HCT116 (cell line): ENCODE measurements around the gene CDK2. TPM values are rescaled to one million over a fixed set of nuclear protein-coding genes. Genes with fewer than 3 reads are reported as not detected.

ENCODE experiments used
- ATAC-seq: fragments of 200-7000 bp; cut with Tn5 transposase; 2 replicates; pipeline ENCODE4 v1.9.1; 2020; ENCODE audit warnings: mild to moderate bottlenecking, moderate library complexity
- BruUV-seq: library from RNA; stranded (reverse); fragments of 400-500 nt; replicated peaks from 2 replicates; lab custom pipeline; 2021; lab: Mats Ljungman, UMichigan
- CTCF ChIA-PET: fragments of 300-600 bp; sonication (Branson Sonifier 250); formaldehyde crosslinking; loops from one replicate; lab custom pipeline; 2021; ENCODE audit warnings: antibody characterized with exemption; lab: Charles Lee
- POLR2A ChIA-PET: fragments of 300-600, 350-600 bp; sonication (Branson Sonifier 250); formaldehyde crosslinking; loops from one replicate; lab custom pipeline; 2021; ENCODE audit warnings: antibody characterized with exemption; lab: Charles Lee
- RAD21 ChIA-PET, 2 experiments: fragments of 300-600 bp; sonication (Branson Sonifier 250); formaldehyde crosslinking; loops; one replicate each; lab custom pipeline; 2023; ENCODE audit warnings: low total read pairs in 2 of 2; ENCODE audit not compliant: uncharacterized antibody in 2 of 2, unreplicated experiment in 2 of 2, low non-redundant PET in 1 of 2; lab: Charles Lee
- DNase-seq: peaks from one replicate; pipeline ENCODE4 v3.0.0-alpha.2; 2010; ENCODE audit warnings: low read depth, low spot score
- H2AFZ ChIP-seq: fragments of 200-600 bp; shearing (Covaris generic), sonication (generic); 2 replicates; pipeline ENCODE4 v1.6.1; 2017; ENCODE audit warnings: low read depth, mixed run types, mixed read lengths, antibody characterized with exemption, low read length; ENCODE audit not compliant: poor library complexity, severe bottlenecking
- H3K27ac ChIP-seq: 2 replicates; pipeline ENCODE4 v1.5.1; 2012; ENCODE audit warnings: low read depth, low read length
- H3K27me3 ChIP-seq: fragments of 200-600 bp; sonication (generic); 2 replicates; pipeline ENCODE4 v1.6.1; 2016; ENCODE audit warnings: mixed run types, low read length, mixed read lengths; ENCODE audit not compliant: insufficient read depth
- H3K36me3 ChIP-seq, 2 experiments: fragments of 200-500 bp in 1 of 2; fragments of 200-600 bp in 1 of 2; sonication (Bioruptor generic) in 1 of 2; sonication (generic) in 1 of 2; 2 replicates each; pipeline versions ENCODE4 v1.5.1 to v1.6.1; 2014 to 2016; ENCODE audit warnings: low read length in 2 of 2, inconsistent platforms in 1 of 2, mixed read lengths in 1 of 2, mixed run types in 1 of 2; ENCODE audit not compliant: insufficient read depth in 2 of 2, control insufficient read depth in 1 of 2
- H3K4me1 ChIP-seq, 2 experiments: fragments of 200-600 bp in 1 of 2; sonication (generic) in 1 of 2; 2 replicates each; pipeline versions ENCODE4 v1.5.1 to v1.6.1; 2012 to 2017; ENCODE audit warnings: low read length in 2 of 2, inconsistent platforms in 1 of 2, mild to moderate bottlenecking in 1 of 2, mixed read lengths in 1 of 2, mixed run types in 1 of 2, moderate library complexity in 1 of 2; ENCODE audit not compliant: insufficient read depth in 2 of 2, control insufficient read depth in 1 of 2
- H3K4me2 ChIP-seq: fragments of 200-600 bp; sonication (generic); 2 replicates; pipeline ENCODE4 v1.6.1; 2017; ENCODE audit warnings: mixed run types, low read length, mixed read lengths
- H3K4me3 ChIP-seq, 2 experiments: fragments of 200-600 bp in 1 of 2; sonication (generic) in 1 of 2; replicated peaks in 1 of 2; 2 replicates each; pipeline ENCODE4 v1.5.1; 2011 to 2016; ENCODE audit warnings: low read length in 2 of 2, control low read depth in 1 of 2, low read depth in 1 of 2, mild to moderate bottlenecking in 1 of 2, mixed read lengths in 1 of 2, mixed run types in 1 of 2
- H3K79me2 ChIP-seq: fragments of 200-600 bp; sonication (generic); 2 replicates; pipeline ENCODE4 v1.6.1; 2017; ENCODE audit warnings: mild to moderate bottlenecking, mixed run types, low read length, moderate library complexity, mixed read lengths; ENCODE audit not compliant: insufficient read depth
- H3K9ac ChIP-seq: fragments of 200-600 bp; sonication (generic); 2 replicates; pipeline ENCODE4 v1.6.1; 2016; ENCODE audit warnings: low read length, mixed read lengths
- H3K9me2 ChIP-seq: fragments of 200-600 bp; sonication (generic), shearing (Covaris generic); 2 replicates; pipeline ENCODE4 v1.6.1; 2017; ENCODE audit warnings: mixed run types, mild to moderate bottlenecking, moderate library complexity; ENCODE audit not compliant: insufficient read depth
- H3K9me3 ChIP-seq, 2 experiments: fragments of 200-500 bp in 1 of 2; fragments of 200-600 bp in 1 of 2; sonication (Bioruptor generic) in 1 of 2; sonication (generic) in 1 of 2; 2 replicates each; pipeline ENCODE4 v1.6.1; 2014 to 2017; ENCODE audit warnings: low read length in 2 of 2, mixed read lengths in 2 of 2, inconsistent platforms in 1 of 2, low read depth in 1 of 2, mild to moderate bottlenecking in 1 of 2, mixed run types in 1 of 2, moderate library complexity in 1 of 2; ENCODE audit not compliant: control insufficient read depth in 1 of 2, insufficient read depth in 1 of 2
- H4K20me1 ChIP-seq: fragments of 200-600 bp; sonication (generic), shearing (Covaris generic); 2 replicates; pipeline ENCODE4 v1.6.1; 2017; ENCODE audit warnings: mixed run types, mild to moderate bottlenecking, moderate library complexity; ENCODE audit not compliant: insufficient read depth
- ATF3 ChIP-seq: IDR thresholded peaks from 2 replicates; pipeline ENCODE4 v1.6.1; 2012
- CTCF ChIP-seq, 3 experiments: fragments of 200-600 bp in 1 of 3; sonication (generic) in 1 of 3; IDR thresholded peaks in 2 of 3; conservative IDR thresholded peaks in 1 of 3; 2 replicates each; pipeline ENCODE4 v1.5.1; 2012 to 2017; ENCODE audit warnings: low read depth in 2 of 3, low read length in 2 of 3, antibody characterized with exemption in 1 of 3, borderline replicate concordance in 1 of 3, control low read depth in 1 of 3, mild to moderate bottlenecking in 1 of 3, mixed read lengths in 1 of 3, mixed run types in 1 of 3, moderate library complexity in 1 of 3; ENCODE audit not compliant: insufficient read depth in 1 of 3
- EZH2phosphoT487 ChIP-seq: fragments of 200-600 bp; IDR thresholded peaks from 2 replicates; pipeline ENCODE4 v1.6.1; 2018; ENCODE audit warnings: antibody characterized with exemption, borderline replicate concordance
- JUND ChIP-seq: IDR thresholded peaks from 2 replicates; pipeline ENCODE4 v1.6.1; 2012
- POLR2A ChIP-seq: IDR thresholded peaks from 2 replicates; pipeline ENCODE4 v1.7.0; 2011; ENCODE audit warnings: borderline replicate concordance; ENCODE audit not compliant: insufficient read depth, insufficient read length; ENCODE audit errors: extremely low read depth
- POLR2AphosphoS5 ChIP-seq: IDR thresholded peaks from 2 replicates; pipeline ENCODE4 v1.6.1; 2011; ENCODE audit warnings: mild to moderate bottlenecking, low read depth, low read length, moderate library complexity
- REST ChIP-seq: IDR thresholded peaks from 2 replicates; pipeline ENCODE4 v1.6.1; 2012; ENCODE audit warnings: low read depth
- SIN3A ChIP-seq: IDR thresholded peaks from 2 replicates; pipeline ENCODE4 v1.6.1; 2012; ENCODE audit warnings: low read depth
- TCF7L2 ChIP-seq: IDR thresholded peaks from 2 replicates; pipeline ENCODE4 v1.7.0; 2011; ENCODE audit warnings: borderline replicate concordance, inconsistent platforms; ENCODE audit not compliant: insufficient read depth, insufficient read length; ENCODE audit errors: extremely low read depth
- YY1 ChIP-seq: IDR thresholded peaks from 2 replicates; pipeline ENCODE4 v1.6.1; 2011; ENCODE audit warnings: low read length, low read depth, moderate library complexity, mild to moderate bottlenecking; ENCODE audit not compliant: insufficient replicate concordance; ENCODE audit errors: extremely low read depth
- ZNF274 ChIP-seq: fragments of 200-500 bp; sonication (Bioruptor generic); IDR thresholded peaks from 2 replicates; pipeline ENCODE4 v1.6.1; 2014; ENCODE audit warnings: mild to moderate bottlenecking, low read depth, low read length, inconsistent platforms
- intact Hi-C: fragments of 100-400 bp; cut with micrococcal nuclease; formaldehyde crosslinking; loops from 2 replicates; pipeline ENCODE4 v1.10.0; 2022
- total RNA-seq: library from RNA; stranded (reverse); gene quantifications from one replicate; pipeline ENCODE4 v1.2.1, GENCODE V29; 2021; ENCODE audit not compliant: unreplicated experiment

Gene CDK2
- total RNA-seq, 1 experiment from 2014 or later: 90.9 TPM

GRCh38 chr12:55938826-55939501, 27.7 kb upstream of the CDK2 start (continued):
- TF ChIP-seq REST: no peak

- CTCF ChIA-PET: interaction anchor here (0.6 to 2.3 kb wide), 17 partner anchors 8 to 305 kb away, joined by 3 to 18 read pairs (median 4); partner anchors contain the start of genes DNAJC14 and RAB5B
- POLR2A ChIA-PET: interaction anchor here (1.6 kb wide), 1 partner anchor 119 kb away, joined by 4 read pairs; no protein-coding TSS in a partner anchor
- Histone ChIP-seq H3K27me3 (no peaks in the 10 kb centered on the region), H3K4me1 (peaks cover 4 to 25% of the 10 kb centered on the region in 2 experiments), H3K79me2 (no peaks in the 10 kb centered on the region), H3K4me3 (no peak overlapping the region), H3K9me3 (no peaks in the 10 kb centered on the region), H3K9ac (no peak overlapping the region), H2AFZ (no peak overlapping the region), H3K9me2 (no peaks in the 10 kb centered on the region), H3K36me3 (peaks cover 2 to 6% of the 10 kb centered on the region in 2 experiments; a peak in 2 of 4 replicates), H4K20me1 (no peaks in the 10 kb centered on the region), H3K4me2 (peak overlapping the region; percentile 64), H3K27ac (peak overlapping the region; percentile 26; the same call in 1 of the 2 replicates)
- no TSS peak for BruUV-seq
- ATAC-seq (peak; percentile 100), DNase-seq (peak; percentile 59)
- intact Hi-C loops: loop anchor here (1.0 kb wide), 1 partner anchor 120 kb away; no protein-coding TSS in a partner anchor
- RAD21 ChIA-PET: interaction anchor here in 1 of 2 experiments (1.0 kb wide), 1 partner anchor 202 kb away, joined by 7 read pairs; no protein-coding TSS in a partner anchor
- no peak for TF ChIP-seq SIN3A
- no peak for TF ChIP-seq POLR2A
- TF ChIP-seq YY1: peak; percentile 17
- no peak for TF ChIP-seq ZNF274
- TF ChIP-seq ATF3: no peak
- no peak for TF ChIP-seq TCF7L2
- TF ChIP-seq REST: no peak
- TF ChIP-seq EZH2phosphoT487: no peak
- no peak for TF ChIP-seq JUND
- TF ChIP-seq CTCF (IDR thresholded peaks at IDR 0.05 in 2 of 3, conservative IDR thresholded peaks at IDR 0.05 in 1 of 3; ENCODE audit: borderline replicate concordance in 1 of 3, insufficient read depth in 1 of 3, low read depth in 2 of 3, low read length in 2 of 3): peak; percentile 75 to 93 (median 91); a peak in 5 of 6 replicates
- no peak for TF ChIP-seq POLR2AphosphoS5
Observed at GRCh38 chr12:55940065-55940732, 26.4 kb upstream of the CDK2 start.
